Activated T-cell treated with anti-CD3 and anti-CD28 coated beads for 24 hours (primary cell): ENCODE results near the gene NUDT9.
"Not testable (repeated sequence)": the region's sequence is repeated elsewhere in the genome, so short reads cannot be mapped to it uniquely, and the experiment has no call there.

ENCODE experiments used
- DNase-seq: peaks from one replicate; pipeline ENCODE4 v3.0.0-alpha.2; 2020; ENCODE audit warnings: low read depth

NUDT9 gene

GRCh38 chr4:87462102-87462501 is 39.7 kb downstream of the NUDT9 start:
- no peak for DNase-seq

- DNase-seq: no peak
Observed at GRCh38 chr4:87465739-87466366, 43.5 kb downstream of the NUDT9 start.

GRCh38 chr4:87469390-87469789 is 47.0 kb downstream of the NUDT9 start:
- no peak for DNase-seq

GRCh38 chr4:87476934-87477333 is 54.6 kb downstream of the NUDT9 start:
- no peak for DNase-seq

GRCh38 chr4:87478732-87479250 is 56.4 kb downstream of the NUDT9 start:
- no peak for DNase-seq

GRCh38 chr4:87481377-87481776 is 59.0 kb downstream of the NUDT9 start:
- DNase-seq: no peak

- DNase-seq: not testable (repeated sequence)
Observed at GRCh38 chr4:87483247-87483646, 60.9 kb downstream of the NUDT9 start.

GRCh38 chr4:87488666-87489065 is 66.3 kb downstream of the NUDT9 start:
- DNase-seq: not testable (repeated sequence)

GRCh38 chr4:87489678-87490077 is 67.3 kb downstream of the NUDT9 start:
- no peak for DNase-seq

GRCh38 chr4:87490664-87491369 is 68.4 kb downstream of the NUDT9 start:
- DNase-seq: no peak

- no peak for DNase-seq
Observed at GRCh38 chr4:87491436-87491835, 69.1 kb downstream of the NUDT9 start.

- DNase-seq: not testable (repeated sequence)
Observed at GRCh38 chr4:87491851-87492250, 69.5 kb downstream of the NUDT9 start.

GRCh38 chr4:87493115-87493514 is 70.7 kb downstream of the NUDT9 start:
- no peak for DNase-seq

- DNase-seq: no peak
Observed at GRCh38 chr4:87497159-87497558, 74.8 kb downstream of the NUDT9 start.

GRCh38 chr4:87497578-87497977 is 75.2 kb downstream of the NUDT9 start:
- no peak for DNase-seq

GRCh38 chr4:87498446-87498900 is 76.1 kb downstream of the NUDT9 start:
- no peak for DNase-seq

- DNase-seq: no peak
Observed at GRCh38 chr4:87499403-87500091, 77.2 kb downstream of the NUDT9 start.

- no peak for DNase-seq
Observed at GRCh38 chr4:87500092-87500462, 77.7 kb downstream of the NUDT9 start.

GRCh38 chr4:87502580-87503238 is 80.3 kb downstream of the NUDT9 start:
- no peak for DNase-seq

GRCh38 chr4:87505862-87506261 is 83.5 kb downstream of the NUDT9 start:
- DNase-seq: no peak

GRCh38 chr4:87506974-87507701 is 84.8 kb downstream of the NUDT9 start:
- no peak for DNase-seq
